PC-3 (cell line): ENCODE results near the gene EIF4G1.

ENCODE experiments used
- EZH2 ChIP-seq: fragments of 300-600 bp; sonication (generic); IDR thresholded peaks from one replicate; pipeline ENCODE4 v1.6.1; 2017; ENCODE audit warnings: antibody characterized with exemption, mild to moderate bottlenecking, low read length; ENCODE audit not compliant: unreplicated experiment
- EZH2phosphoT487 ChIP-seq: fragments of 300-600 bp; sonication (generic); IDR thresholded peaks from 2 replicates; pipeline ENCODE4 v1.6.1; 2018; ENCODE audit warnings: mild to moderate bottlenecking, antibody characterized with exemption, low read length, borderline replicate concordance
- TF ChIP-seq, protein P1 (sequence below): fragments of 300-600 bp; sonication (generic); conservative IDR thresholded peaks from 2 replicates; pipeline ENCODE4 v1.5.1; 2017; ENCODE audit warnings: antibody characterized with exemption, low read depth, mild to moderate bottlenecking, low read length

DNA sequence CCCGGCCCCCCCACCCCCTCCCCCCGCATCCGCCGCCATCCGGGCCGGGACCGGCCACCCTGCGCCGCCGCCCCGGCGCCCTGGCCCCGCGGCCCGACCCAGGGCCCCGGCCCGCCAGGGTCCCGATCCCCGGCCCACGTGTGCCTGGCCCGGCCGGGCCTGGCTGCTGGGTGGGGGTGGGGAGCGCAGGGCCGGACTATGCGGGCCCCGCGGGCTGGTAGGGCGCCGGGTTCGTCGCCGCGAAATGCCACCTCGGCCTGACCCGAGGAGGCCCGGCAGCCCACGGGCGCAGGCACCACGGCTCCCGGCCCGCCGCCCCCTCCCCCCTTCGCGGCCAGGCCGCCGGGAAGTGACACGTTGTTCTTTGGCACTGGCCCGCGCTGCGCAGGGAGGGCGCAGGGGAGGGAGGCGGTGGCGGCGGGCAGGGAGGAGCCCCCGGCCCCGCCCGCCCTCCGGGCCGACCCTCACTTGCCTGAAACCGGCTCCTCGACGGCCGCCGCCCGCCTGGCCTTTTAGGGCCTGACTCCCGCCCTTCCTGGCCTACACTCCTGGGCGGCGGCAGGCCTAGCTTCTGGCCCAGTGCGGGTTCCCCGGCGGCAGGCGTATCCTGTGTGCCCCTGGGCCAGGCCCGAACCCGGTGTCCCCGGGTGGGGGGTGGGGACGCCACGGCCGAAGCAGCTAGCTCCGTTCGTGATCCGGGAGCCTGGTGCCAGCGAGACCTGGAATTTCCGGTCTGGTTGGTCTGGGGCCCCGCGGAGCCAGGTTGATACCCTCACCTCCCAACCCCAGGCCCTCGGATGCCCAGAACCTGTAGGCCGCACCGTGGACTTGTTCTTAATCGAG is 515 bp downstream of the EIF4G1 start:
- TF ChIP-seq, protein P1, sequence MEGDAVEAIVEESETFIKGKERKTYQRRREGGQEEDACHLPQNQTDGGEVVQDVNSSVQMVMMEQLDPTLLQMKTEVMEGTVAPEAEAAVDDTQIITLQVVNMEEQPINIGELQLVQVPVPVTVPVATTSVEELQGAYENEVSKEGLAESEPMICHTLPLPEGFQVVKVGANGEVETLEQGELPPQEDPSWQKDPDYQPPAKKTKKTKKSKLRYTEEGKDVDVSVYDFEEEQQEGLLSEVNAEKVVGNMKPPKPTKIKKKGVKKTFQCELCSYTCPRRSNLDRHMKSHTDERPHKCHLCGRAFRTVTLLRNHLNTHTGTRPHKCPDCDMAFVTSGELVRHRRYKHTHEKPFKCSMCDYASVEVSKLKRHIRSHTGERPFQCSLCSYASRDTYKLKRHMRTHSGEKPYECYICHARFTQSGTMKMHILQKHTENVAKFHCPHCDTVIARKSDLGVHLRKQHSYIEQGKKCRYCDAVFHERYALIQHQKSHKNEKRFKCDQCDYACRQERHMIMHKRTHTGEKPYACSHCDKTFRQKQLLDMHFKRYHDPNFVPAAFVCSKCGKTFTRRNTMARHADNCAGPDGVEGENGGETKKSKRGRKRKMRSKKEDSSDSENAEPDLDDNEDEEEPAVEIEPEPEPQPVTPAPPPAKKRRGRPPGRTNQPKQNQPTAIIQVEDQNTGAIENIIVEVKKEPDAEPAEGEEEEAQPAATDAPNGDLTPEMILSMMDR = no peak
- TF ChIP-seq EZH2 = no peak
- TF ChIP-seq EZH2phosphoT487 = no peak
